GM21723 (cell line): Measurements from ENCODE around the gene LGSN.
"Not testable (repeated sequence)": the region's sequence is repeated elsewhere in the genome, so short reads cannot be mapped to it uniquely, and the experiment has no call there.

ENCODE experiments used
- ATAC-seq: cut with Tn5 transposase; IDR thresholded peaks from one replicate; pipeline ENCODE4 v1.9.1; 2021; ENCODE audit warnings: mild to moderate bottlenecking, moderate library complexity; ENCODE audit not compliant: unreplicated experiment

Gene LGSN, protein sequence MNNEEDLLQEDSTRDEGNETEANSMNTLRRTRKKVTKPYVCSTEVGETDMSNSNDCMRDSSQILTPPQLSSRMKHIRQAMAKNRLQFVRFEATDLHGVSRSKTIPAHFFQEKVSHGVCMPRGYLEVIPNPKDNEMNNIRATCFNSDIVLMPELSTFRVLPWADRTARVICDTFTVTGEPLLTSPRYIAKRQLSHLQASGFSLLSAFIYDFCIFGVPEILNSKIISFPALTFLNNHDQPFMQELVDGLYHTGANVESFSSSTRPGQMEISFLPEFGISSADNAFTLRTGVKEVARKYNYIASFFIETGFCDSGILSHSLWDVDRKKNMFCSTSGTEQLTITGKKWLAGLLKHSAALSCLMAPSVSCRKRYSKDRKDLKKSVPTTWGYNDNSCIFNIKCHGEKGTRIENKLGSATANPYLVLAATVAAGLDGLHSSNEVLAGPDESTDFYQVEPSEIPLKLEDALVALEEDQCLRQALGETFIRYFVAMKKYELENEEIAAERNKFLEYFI

DNA sequence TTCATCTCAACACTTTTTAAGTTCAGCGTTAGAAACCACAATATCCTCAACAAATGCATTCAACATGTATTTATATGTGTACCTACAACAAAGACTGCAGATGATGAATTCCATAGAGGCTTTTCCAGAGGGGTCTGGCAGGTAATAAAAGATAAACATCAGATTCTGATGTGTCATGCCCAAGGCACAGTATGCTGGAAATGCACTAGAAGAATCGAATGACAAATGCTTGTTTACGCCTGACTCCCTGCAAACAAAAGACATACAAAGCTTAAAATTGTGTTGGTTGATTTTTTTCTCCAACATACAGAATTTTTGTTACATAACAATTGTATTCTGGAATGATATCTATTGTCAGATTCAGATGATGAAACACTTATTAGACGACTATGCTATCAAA lies at the start of gene LGSN:
Gene LGSN (minus strand): TSS at position 45 of the 400 bp plus-strand sequence. CDS start 40 bp downstream, at position 5.
- ATAC-seq, result no peak

GRCh38 chr6:63368347-63368746 lies 48.6 kb upstream of the LGSN start:
- no peak for ATAC-seq

DNA sequence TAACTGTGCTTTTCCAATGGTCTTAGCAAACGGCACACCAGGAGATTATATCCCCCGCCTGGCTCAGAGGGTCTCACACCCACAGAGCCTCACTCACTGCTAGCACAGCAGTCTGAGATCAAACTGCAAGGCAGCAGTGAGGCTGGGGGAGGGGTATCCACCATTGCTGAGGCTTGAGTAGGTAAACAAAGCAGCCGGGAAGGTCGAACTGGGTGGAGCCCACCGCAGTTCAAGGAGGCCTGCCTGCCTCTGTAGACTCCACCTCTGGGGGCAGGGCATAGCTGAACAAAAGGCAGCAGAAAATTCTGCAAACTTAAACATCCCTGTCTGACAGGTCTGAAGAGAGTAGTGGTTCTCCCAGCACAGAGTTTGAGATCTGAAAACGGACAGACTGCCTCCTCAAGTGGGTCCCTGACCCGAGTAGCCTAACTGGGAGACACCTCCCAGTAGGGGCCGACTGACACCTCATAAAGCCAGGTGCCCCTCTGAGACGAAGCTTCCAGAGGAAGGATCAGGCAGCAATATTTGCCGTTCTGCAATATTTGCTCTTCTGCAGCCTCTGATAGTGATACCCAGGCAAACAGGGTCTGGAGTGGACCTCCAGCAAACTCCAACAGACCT lies 42.8 kb upstream of the LGSN start:
- not testable (repeated sequence) for ATAC-seq

- ATAC-seq, result not testable (repeated sequence)
Observed at GRCh38 chr6:63357384-63357783, 37.6 kb upstream of the LGSN start.

DNA sequence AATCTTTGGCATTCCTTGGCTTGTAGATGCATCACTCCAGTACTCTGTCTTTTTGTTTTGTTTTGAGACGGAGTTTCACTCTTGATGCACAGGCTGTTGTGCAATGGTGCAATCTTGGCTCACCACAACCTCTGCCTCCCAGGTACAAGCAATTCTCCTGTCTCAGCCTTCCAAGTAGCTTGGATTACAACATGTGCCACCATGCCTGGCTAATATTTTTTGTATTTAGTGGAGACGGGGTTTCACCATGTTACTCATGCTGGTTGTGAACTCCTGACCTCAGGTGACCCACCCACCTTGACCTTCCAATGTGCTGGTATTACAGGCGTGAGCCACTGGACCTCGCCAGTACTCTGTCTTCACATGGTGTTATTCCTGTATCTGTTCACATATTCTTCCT lies 35.8 kb upstream of the LGSN start:
- no peak for ATAC-seq

- ATAC-seq, result no peak
Observed at GRCh38 chr6:63353286-63353630, 33.5 kb upstream of the LGSN start.

DNA sequence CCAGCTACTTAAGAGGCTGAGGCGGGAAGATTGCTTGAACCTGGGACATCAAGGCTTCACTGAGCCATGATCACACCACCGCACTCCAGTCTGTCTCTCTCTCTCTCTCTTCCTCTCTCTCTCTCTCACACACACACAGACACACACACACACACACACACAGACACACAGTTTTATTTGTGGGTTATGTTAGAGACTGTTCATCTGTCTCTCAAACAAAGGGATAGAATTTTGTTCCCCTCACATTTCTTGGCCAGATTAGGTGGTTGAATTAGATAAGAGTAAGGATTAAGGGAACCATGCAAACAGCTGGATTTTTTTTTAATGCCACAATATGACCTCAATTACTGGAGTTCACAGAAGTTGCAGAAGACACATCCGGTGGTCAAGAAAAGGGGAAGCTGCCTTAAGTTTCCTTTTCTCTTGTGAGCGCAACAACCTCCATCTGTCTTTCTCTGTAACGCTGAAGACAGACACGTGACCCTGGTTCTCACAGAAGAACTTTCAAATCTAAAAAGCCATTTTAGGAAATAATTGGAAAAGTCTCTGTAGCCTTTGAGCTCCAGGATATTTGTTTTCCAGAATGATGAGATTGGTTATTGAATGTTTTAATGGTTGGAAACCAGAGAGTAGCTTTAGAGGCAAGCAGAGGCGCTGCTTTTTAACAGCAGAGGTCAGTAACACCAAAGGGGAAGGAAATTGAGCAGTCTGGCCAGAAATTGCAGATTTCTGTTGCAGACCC lies 32.9 kb upstream of the LGSN start:
- peak; percentile 91 for ATAC-seq

- ATAC-seq, result peak; percentile 40
Observed at GRCh38 chr6:63352069-63352543, 32.3 kb upstream of the LGSN start.

GRCh38 chr6:63349401-63349800 lies 29.6 kb upstream of the LGSN start:
- ATAC-seq, result no peak

DNA sequence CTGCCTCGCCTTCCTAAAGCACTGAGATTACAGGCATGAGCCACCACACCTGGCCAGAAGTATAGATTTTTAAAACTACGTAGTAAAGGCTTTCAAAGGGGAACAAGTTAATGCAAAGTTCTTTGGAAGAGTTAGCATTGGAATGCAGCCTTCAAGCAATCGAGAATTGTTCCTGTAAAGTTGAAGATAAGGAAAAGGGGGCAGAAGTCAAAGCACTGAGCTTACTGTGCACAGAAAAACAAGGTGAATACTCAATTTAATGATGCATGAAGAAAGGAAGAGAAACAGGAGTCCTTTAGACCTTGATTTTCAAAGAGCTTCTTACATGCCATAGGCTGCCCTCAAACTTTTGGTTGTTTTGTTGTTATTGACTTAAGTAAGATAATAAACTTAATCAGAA lies 29.1 kb upstream of the LGSN start:
- ATAC-seq, result no peak

GRCh38 chr6:63347599-63347998 lies 27.8 kb upstream of the LGSN start:
- no peak for ATAC-seq

DNA sequence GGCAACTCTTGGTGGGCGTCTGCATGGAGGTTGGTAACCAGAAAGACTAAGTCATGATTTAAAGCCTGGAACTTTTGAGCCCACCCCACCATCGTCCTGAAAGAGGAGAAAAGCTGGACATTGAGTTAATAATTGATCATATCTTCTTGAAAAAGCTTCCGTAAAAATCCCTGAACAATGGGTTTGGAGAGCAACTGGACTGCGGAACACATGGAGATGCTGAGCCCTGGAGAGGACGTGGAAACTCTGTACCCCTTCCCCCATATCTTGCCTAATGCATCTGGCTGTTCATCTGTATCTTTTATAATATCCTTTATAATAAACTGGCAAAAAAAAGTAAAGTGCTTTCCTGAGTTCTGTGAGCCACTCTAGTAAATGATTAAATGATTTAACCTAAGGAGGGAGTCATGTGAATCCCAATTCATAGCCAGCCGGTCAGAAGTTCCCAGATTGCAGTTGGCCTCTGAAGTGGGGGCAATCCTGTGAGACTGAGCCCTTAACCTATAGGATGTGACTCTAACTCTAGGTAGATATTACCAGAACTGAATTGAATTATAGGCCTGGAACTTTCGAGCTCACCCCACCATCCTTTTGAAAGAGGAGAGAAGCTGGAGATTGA lies 26.5 kb upstream of the LGSN start:
- ATAC-seq, result no peak

DNA sequence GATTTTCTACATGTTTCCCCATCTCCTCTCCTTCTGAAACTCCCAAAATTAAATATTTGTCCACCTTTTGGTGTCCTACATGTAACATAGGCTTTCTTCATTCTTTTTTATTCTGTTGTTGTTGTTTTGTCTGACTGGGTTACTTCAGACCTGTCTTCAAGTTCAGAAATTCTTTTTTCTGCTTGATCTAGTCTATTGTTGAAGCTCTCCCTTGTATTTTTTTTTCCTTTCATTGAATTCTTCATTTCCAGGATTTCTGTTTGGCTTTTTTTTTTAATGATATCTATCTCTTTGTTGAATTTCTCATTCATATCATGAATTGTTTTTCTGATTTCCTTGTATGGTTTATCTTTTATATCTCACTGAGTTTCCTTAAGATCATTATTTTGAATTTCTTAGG lies 20.6 kb upstream of the LGSN start:
- ATAC-seq, result no peak

- ATAC-seq, result not testable (repeated sequence)
Observed at GRCh38 chr6:63334652-63335051, 14.9 kb upstream of the LGSN start.

GRCh38 chr6:63333440-63333839 lies 13.7 kb upstream of the LGSN start:
- ATAC-seq, result no peak

DNA sequence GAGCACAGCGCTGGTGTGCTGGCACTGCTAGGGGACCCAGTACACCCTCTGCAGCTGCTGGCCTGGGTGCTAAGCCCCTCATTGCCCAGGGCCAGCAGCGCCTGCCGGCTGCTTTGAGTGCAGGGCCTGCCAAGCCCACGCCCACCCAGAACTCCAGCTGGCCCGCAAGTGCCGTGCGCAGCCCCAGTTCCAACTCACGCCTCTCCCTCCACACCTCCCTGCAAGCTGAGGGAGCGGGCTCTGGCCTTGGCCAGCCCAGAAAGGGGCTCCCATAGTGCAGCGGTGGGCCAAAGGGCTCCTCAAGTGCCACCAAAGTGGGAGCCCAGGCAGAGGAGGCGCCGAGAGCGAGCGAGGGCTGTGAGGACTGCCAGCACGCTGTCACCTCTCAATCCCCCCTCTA lies 6.8 kb upstream of the LGSN start:
- not testable (repeated sequence) for ATAC-seq

GRCh38 chr6:63322981-63323380 lies 3.2 kb upstream of the LGSN start:
- no peak for ATAC-seq

GRCh38 chr6:63321821-63322220 lies 2.0 kb upstream of the LGSN start:
- ATAC-seq, result no peak

DNA sequence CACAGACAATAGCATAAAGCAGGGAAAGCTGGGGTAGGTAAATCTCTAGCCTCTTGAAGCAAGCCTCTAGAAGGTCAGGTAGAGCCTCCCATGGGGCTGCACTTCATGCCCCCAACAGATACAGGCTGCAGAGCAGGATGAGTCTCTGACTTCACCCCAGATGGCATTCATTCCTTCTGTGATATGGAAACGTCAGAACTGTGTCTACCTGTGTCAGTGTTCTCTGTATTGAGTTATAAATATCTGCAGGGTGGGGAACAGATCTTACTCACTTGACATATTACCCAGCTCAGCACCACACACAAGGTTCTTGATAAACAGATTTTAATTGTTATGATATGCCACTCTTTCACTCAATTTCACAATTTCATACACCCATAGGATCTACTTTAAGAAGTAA lies 2.1 kb downstream of the LGSN start:
- ATAC-seq, result no peak

DNA sequence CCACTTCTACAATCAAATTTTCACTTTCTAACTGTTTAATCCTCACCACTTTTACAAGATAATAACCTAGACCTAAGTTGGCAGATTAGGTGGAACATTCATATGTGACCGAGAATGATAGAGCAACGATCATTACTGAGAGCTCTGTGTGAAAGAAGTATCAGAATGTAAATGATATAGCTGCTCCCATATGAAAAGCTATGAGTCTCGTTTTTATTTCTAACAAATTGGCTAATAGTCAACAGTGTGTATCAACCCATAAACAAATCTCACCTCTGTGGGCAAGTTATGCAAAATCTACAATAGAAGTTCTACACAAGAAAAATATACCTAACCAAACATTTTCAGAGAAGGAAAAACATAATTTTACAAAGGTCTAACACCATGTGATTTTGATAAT lies 3.7 kb downstream of the LGSN start:
- ATAC-seq, result no peak

- ATAC-seq, result no peak
Observed at GRCh38 chr6:63313111-63313510, 6.7 kb downstream of the LGSN start.
